ENCODE measurements around the gene SCN8A.

SCN8A gene

DNA sequence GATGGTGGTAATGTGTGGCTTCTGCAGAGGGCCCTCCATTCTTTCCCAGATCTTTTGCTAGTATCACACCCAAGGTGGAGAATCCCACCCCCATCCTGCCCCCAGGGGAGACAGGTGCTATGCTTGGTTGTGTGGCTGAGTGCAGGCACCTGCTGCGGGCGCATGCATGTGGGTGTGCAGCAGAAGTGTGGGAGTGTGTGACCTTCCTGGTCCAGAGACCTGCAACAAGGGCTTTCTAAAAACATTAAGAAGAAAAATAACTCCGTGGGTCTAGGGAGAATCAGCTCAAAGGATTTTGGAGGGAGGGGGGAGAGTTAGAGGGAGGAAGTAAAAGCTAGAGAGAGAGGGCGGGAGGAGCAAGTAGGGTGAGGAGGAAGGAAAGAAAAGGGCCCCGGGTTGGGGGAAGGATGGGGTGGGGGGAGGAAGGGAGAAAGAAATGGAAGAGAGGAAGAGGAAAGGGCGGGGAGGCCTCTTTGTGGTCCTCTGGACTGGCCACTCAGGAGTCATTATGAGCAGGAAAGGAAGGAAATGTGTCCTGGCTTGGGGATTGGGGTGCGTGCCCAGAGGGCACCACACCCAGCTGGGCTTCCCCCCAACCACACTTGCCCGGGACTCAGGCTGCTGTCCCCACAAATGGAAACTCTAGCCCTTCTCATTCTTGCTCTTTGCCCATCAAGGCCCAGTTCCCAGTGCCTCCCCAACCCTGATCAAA, 260.5 kb downstream of the SCN8A start:
- Histone ChIP-seq H3K36me3 (ENCODE audit: control insufficient read depth in 2 of 2, insufficient read depth in 2 of 2, low read length in 2 of 2) (no peaks in the 10 kb centered on the region), H3K27me3 (ENCODE audit: control insufficient read depth in 1 of 2, insufficient read depth in 2 of 2, low read length in 2 of 2) (peaks cover 21 to 32% of the 10 kb centered on the region in 2 donors), H3K9me3 (ENCODE audit: control insufficient read depth in 2 of 2, low read length in 2 of 2) (no peaks in the 10 kb centered on the region), H3K4me3 (ENCODE audit: low read length in 2 of 2) (no peak overlapping the region), H3K4me1 (ENCODE audit: control insufficient read depth, insufficient read depth, low read length) (peaks cover 22% of the 10 kb centered on the region), H3K27ac (ENCODE audit: low read length) (no peak overlapping the region), H3K9ac (ENCODE audit: low read length in 2 of 2) (no peak overlapping the region)

DNA sequence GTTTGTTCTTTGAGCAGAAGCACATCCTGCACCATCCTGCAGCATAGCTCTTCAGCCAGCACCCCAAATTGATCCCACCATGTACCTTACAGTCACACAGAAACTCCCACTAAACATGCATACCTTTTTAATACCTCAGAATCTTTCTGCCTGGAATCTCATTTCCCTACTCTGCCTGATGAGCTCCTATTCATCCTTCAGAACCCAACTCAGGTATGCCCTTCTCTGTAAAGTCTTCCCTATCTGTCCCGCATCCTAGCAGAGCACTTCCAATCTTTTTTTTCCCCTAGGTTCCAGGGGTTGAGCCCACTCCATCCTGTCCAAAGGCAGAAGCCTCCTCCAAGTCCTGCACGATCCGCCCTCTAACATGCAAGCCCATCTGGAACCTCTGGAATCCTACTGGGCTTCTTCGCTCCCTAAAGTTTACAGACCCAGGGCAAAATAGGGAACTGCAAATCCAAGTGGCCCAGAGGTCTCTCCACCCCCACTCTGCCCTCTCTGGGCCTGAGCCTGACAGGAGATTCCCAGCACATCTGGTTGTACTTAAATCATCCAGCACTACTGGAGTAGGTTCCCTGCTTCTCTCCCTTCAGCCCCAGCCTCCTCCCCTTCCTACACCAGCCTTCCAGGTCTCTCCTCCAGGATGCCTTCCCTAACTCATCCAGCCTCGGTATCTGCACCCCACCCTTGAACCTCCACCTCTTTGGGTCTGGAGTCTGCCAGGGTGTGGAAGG, 261.5 kb downstream of the SCN8A start:
- Histone ChIP-seq H3K9me3 (ENCODE audit: control insufficient read depth in 2 of 2, low read length in 2 of 2) (no peaks in the 10 kb centered on the region), H3K36me3 (ENCODE audit: control insufficient read depth in 2 of 2, insufficient read depth in 2 of 2, low read length in 2 of 2) (no peaks in the 10 kb centered on the region), H3K27me3 (ENCODE audit: control insufficient read depth in 1 of 2, insufficient read depth in 2 of 2, low read length in 2 of 2) (peaks cover 17 to 22% of the 10 kb centered on the region in 2 donors), H3K9ac (ENCODE audit: low read length in 2 of 2) (no peak overlapping the region), H3K27ac (ENCODE audit: low read length) (no peak overlapping the region), H3K4me3 (ENCODE audit: low read length in 2 of 2) (no peak overlapping the region), H3K4me1 (ENCODE audit: control insufficient read depth, insufficient read depth, low read length) (peaks cover 16% of the 10 kb centered on the region)

DNA sequence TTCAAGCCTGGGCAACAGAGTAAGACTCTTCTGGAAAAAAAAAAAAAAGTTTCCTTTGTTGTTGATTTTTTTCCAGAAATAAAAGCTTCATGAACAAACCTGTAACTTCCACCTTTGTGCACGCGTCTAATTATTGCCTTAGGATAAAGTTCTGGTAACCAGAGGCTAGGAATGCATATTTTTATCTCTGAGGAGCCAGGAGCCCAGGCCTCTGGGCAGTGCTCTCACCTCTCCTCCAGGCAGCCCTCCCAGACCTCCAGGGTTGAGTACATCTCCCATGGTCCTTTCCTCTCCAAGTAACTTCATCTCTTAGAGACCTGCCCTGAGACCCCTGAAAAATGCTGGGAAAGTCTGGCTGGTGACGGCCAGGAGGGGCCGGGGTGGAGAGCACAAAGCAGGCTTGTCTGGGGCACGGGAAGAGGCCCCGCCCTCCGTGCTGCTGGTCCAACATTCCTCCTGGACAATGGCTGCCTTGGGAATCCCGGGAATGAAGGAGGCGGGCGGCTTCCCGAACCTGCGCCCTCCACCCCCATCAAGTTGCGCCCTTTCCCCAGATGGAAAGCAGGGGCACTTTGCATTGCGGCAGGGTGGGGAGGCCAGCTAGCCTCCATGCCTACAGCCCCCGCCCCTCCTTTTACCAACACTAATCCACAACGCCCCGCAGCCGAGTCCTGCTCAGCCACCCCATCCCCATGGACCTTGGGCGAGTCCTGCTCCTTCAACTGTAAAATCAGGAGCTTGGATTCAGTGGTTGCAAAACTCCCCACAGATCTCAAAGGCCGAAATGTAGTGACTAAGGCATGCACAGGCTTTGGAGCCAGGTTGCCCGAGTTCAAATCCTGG, 264.8 kb downstream of the SCN8A start:
- Histone ChIP-seq H3K36me3 (ENCODE audit: control insufficient read depth in 2 of 2, insufficient read depth in 2 of 2, low read length in 2 of 2) (no peaks in the 10 kb centered on the region), H3K27me3 (ENCODE audit: control insufficient read depth in 1 of 2, insufficient read depth in 2 of 2, low read length in 2 of 2) (peaks cover 9 to 14% of the 10 kb centered on the region in 2 donors), H3K4me3 (ENCODE audit: low read length in 2 of 2) (peak overlapping the region in 1 of 2 donors; percentile 58), H3K9me3 (ENCODE audit: control insufficient read depth in 2 of 2, low read length in 2 of 2) (no peaks in the 10 kb centered on the region), H3K4me1 (ENCODE audit: control insufficient read depth, insufficient read depth, low read length) (peaks cover 6% of the 10 kb centered on the region), H3K9ac (ENCODE audit: low read length in 2 of 2) (no peak overlapping the region), H3K27ac (ENCODE audit: low read length) (no peak overlapping the region)

DNA sequence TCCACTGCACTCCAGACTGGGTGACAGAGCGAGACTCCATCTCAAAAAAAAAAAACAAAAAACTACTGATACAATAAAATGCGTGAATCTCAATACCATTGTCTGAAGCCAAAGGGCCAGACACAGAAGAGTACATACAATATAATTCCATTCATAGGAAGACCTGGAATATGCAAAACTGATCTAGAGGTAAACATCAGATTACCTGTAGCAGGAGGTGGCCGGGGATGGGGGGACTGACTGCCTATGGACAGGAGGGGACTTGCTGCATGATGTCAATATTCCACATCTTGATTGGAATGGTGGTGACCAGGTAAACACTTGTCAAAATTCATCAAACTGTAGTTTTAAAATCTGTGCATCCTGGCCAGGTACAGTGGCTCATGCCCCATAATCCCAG, 270.0 kb downstream of the SCN8A start:
- H3K36me3 ChIP-seq (ENCODE audit: control insufficient read depth in 2 of 2, insufficient read depth in 2 of 2, low read length in 2 of 2), result no peaks in the 10 kb centered on the region
- no peak overlapping the region for H3K27ac ChIP-seq (ENCODE audit: low read length)
- H3K4me1 ChIP-seq (ENCODE audit: control insufficient read depth, insufficient read depth, low read length), result peaks cover 19% of the 10 kb centered on the region
- H3K27me3 ChIP-seq (ENCODE audit: control insufficient read depth in 1 of 2, insufficient read depth in 2 of 2, low read length in 2 of 2), result peaks cover 19 to 34% of the 10 kb centered on the region in 2 donors
- H3K9me3 ChIP-seq (ENCODE audit: control insufficient read depth in 2 of 2, low read length in 2 of 2), result no peaks in the 10 kb centered on the region
- no peak overlapping the region for H3K4me3 ChIP-seq (ENCODE audit: low read length in 2 of 2)
- H3K9ac ChIP-seq (ENCODE audit: low read length in 2 of 2), result no peak overlapping the region
